ENCODE results near the gene FADS1. TPM values are rescaled to one million over a fixed set of nuclear protein-coding genes. Genes with fewer than 3 reads are reported as not detected.

The FADS1 gene
- total and polyA plus RNA-seq, 3 donors from 2014 or later, result 21.1 to 39.8 (median 24.5) TPM

DNA sequence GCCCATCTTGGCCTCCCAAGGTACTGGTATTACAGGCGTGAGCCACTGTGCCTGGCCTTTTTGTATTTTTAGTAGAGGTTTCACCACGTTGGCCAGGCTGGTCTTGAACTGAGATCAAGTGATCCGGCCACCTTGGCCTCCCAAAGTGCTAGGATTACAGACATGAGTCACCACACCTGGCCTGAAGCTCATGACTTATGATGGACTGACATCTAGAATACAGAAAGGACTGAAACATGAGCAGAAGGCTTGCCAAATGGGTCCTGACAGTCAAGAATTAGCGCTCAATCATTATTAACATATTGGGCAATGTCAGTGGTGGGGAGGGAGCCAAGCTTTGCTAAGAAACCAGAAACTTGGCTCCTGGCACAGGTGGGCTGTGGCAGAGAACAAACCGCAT, 5.0 kb downstream of the FADS1 start:
- H3K9me3 ChIP-seq, result no peaks in the 10 kb centered on the region
- no peaks in the 10 kb centered on the region for H3K36me3 ChIP-seq (ENCODE audit: low read depth, missing control alignments)
- 90 to 96% methylated on average over 5 of the region's 5 CpGs for WGBS, 2 donors
- no peak for TF ChIP-seq POLR2A (IDR thresholded peaks at IDR 0.05)
- TF ChIP-seq, protein P1, sequence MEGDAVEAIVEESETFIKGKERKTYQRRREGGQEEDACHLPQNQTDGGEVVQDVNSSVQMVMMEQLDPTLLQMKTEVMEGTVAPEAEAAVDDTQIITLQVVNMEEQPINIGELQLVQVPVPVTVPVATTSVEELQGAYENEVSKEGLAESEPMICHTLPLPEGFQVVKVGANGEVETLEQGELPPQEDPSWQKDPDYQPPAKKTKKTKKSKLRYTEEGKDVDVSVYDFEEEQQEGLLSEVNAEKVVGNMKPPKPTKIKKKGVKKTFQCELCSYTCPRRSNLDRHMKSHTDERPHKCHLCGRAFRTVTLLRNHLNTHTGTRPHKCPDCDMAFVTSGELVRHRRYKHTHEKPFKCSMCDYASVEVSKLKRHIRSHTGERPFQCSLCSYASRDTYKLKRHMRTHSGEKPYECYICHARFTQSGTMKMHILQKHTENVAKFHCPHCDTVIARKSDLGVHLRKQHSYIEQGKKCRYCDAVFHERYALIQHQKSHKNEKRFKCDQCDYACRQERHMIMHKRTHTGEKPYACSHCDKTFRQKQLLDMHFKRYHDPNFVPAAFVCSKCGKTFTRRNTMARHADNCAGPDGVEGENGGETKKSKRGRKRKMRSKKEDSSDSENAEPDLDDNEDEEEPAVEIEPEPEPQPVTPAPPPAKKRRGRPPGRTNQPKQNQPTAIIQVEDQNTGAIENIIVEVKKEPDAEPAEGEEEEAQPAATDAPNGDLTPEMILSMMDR (IDR thresholded peaks at IDR 0.05), result no peak
- H3K27me3 ChIP-seq, result no peaks in the 10 kb centered on the region
- H3K4me3 ChIP-seq, result no peak overlapping the region
- H3K4me1 ChIP-seq, result no peaks in the 10 kb centered on the region
- no peak overlapping the region for H3K27ac ChIP-seq
- intact Hi-C loops (cut with DNase I; ENCODE audit: low total_unique reads), result no loop called here
- no peak for DNase-seq

DNA sequence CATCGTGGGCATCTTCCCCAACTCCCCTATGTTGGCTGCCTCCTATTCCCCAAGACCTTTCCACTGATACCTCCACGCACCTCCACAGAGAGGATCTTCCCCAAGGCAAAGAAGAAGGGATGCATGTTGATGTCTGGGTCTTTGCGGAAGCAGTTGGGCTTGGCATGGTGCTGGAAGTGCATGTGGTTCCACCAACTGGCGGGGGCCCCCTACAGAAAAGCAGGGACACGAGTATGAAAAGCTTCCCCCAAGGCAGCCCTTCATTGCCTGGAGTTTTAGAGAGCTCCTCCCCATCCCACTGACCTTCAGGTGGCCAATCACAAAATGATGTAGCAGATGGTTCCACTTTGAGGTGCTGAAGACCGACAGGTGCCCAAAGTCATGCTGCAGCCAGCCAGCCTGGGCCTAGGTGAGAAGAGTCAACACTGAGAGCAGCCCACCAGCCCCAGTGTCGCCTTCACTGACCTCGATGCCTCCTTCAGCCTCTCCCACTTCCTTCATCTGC, 6.1 kb downstream of the FADS1 start:
- Histone ChIP-seq H3K4me1 (no peaks in the 10 kb centered on the region), H3K27me3 (no peaks in the 10 kb centered on the region), H3K27ac (no peak overlapping the region), H3K4me3 (no peak overlapping the region), H3K36me3 (ENCODE audit: low read depth, missing control alignments) (no peaks in the 10 kb centered on the region), H3K9me3 (no peaks in the 10 kb centered on the region)
- 89 to 95% methylated on average over 8 of the region's 8 CpGs for WGBS, 2 donors
- TF ChIP-seq, protein P1 (IDR thresholded peaks at IDR 0.05), result no peak
- TF ChIP-seq POLR2A (IDR thresholded peaks at IDR 0.05), result no peak
- intact Hi-C loops (cut with DNase I; ENCODE audit: low total_unique reads), result no loop called here
- no peak for DNase-seq

DNA sequence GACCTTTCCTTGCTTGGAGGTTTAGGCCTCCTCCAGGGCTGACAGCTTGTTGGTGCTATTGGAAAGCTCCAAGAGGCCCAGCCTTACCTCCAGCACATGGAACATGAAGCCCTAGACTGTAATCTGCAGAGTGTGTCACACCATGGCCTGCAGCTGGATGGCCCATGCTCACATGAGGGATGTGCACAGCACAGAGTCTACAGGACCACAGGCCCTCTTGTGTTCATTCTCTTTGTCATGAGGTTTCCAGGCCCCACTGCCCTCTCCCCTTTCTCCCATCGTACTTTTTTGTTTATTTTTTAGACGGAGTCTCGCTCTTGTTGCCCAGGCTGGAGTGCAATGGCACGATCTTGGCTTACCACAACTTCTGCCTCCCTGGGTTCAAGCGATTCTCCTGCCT, 10.0 kb downstream of the FADS1 start:
- Histone ChIP-seq H3K4me1 (no peaks in the 10 kb centered on the region), H3K36me3 (ENCODE audit: low read depth, missing control alignments) (no peaks in the 10 kb centered on the region), H3K4me3 (no peak overlapping the region), H3K27ac (no peak overlapping the region), H3K9me3 (no peaks in the 10 kb centered on the region), H3K27me3 (no peaks in the 10 kb centered on the region)
- 92 to 93% methylated on average over 5 of the region's 5 CpGs for WGBS, 2 donors
- no peak for DNase-seq
- intact Hi-C loops (cut with DNase I; ENCODE audit: low total_unique reads), result no loop called here
- TF ChIP-seq, protein P1 (IDR thresholded peaks at IDR 0.05), result no peak

DNA sequence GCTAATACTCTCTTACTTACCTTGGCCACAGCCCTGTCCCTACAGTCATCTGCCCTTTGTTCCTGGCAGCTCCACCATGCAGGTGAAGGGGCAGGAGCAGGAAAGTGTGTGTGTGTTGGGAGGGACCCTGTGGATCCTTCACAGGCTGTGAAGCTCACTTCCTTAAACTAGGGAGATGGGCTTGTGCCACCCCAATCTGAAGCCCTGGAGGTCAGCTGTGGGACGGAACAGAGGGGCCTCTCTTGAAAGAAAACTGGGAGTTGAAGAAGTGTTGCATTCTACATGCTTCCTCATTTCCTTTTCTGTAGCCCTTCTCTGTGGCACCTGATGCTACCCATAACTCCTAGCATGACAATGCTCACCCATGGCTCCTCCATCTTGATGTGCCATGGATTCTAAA, 11.7 kb downstream of the FADS1 start:
- no peaks in the 10 kb centered on the region for H3K27me3 ChIP-seq
- DNase-seq, result no peak
- H3K4me1 ChIP-seq, result no peaks in the 10 kb centered on the region
- H3K4me3 ChIP-seq, result no peak overlapping the region
- no peaks in the 10 kb centered on the region for H3K9me3 ChIP-seq
- H3K36me3 ChIP-seq (ENCODE audit: low read depth, missing control alignments), result no peaks in the 10 kb centered on the region
- no peak overlapping the region for H3K27ac ChIP-seq
- no peak for TF ChIP-seq POLR2A (IDR thresholded peaks at IDR 0.05)
- TF ChIP-seq, protein P1 (IDR thresholded peaks at IDR 0.05), result no peak
- WGBS, 2 donors, result 71 to 93% methylated on average over 1 of the region's 1 CpG
- intact Hi-C loops (cut with DNase I; ENCODE audit: low total_unique reads), result no loop called here

DNA sequence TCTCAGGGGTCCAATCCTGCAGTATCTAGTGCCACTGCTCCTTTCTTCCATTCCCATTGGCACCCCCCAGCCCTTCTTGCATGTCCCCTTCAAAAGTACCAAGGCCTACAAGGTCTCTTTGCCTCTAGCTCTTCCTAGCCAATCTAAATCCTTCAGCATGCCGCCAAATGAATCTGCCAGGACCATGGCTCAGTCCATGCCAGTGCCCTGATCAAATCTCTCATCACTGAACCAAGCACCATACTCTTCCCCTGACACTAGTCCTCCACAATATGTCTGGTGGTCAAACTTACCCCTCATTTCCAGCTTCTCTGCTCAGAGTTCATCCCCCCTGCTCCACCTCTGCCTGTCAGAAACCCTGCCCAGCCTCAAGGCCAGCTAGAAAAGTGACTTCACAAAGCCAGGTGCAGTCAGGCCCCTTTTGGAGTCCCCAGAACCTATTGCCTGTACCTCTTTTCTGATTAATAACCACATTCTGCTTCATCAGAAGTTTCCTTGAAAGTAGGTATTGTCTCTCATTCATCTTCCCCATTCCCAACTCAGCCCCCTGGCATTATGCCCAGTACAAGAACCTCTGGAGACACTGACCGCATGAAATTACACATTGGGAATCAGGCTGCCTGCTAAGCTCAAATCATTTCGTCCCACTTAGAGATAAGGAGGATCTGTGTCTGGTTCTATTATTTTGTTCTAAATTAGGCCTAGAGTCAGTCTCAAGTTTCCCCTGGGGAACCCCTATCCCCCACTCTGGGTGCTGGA, 12.7 kb downstream of the FADS1 start:
- TF ChIP-seq, protein P1 (IDR thresholded peaks at IDR 0.05), result no peak
- no peak for TF ChIP-seq POLR2A (IDR thresholded peaks at IDR 0.05)
- intact Hi-C loops (cut with DNase I; ENCODE audit: low total_unique reads), result no loop called here
- DNase-seq, result no peak
- Histone ChIP-seq H3K27ac (no peak overlapping the region), H3K4me3 (no peak overlapping the region), H3K27me3 (no peaks in the 10 kb centered on the region), H3K9me3 (no peaks in the 10 kb centered on the region), H3K4me1 (no peaks in the 10 kb centered on the region), H3K36me3 (ENCODE audit: low read depth, missing control alignments) (no peaks in the 10 kb centered on the region)
- 57 to 70% methylated on average over 3 of the region's 3 CpGs for WGBS, 2 donors

Measured in testis (tissue), 3 donors.